GM12878 (cell line): ENCODE measurements around the gene CTIF. TPM values are rescaled to one million over a fixed set of nuclear protein-coding genes. Genes with fewer than 3 reads are reported as not detected.
A peak's percentile ranks its signal among the peaks of the same experiment; 100 is the strongest.

Source experiments
- ATAC-seq: fragments of 200-7000 bp; cut with Tn5 transposase; 3 replicates; pipeline ENCODE4 v1.9.1; 2020; ENCODE audit warnings: mild to moderate bottlenecking, moderate library complexity
- BruUV-seq: library from RNA; stranded (reverse); fragments of 400-500 nt; replicated peaks from 2 replicates; lab custom pipeline; 2021; lab: Mats Ljungman, UMichigan
- CTCF ChIA-PET: fragments of 300-600 bp; sonication (Branson Sonifier 250); formaldehyde crosslinking; extraction: SDS; loops from one replicate; lab custom pipeline; 2021; ENCODE audit warnings: inconsistent platforms; lab: Yijun Ruan, JAX
- POLR2A ChIA-PET: fragments of 350-600 bp; formaldehyde crosslinking; extraction: SDS; loops from one replicate; lab custom pipeline; 2021; ENCODE audit warnings: inconsistent platforms; lab: Charles Lee
- RAD21 ChIA-PET: fragments of 300-600 bp; sonication (Branson Sonifier 250); formaldehyde crosslinking; loops from one replicate; lab custom pipeline; 2023; ENCODE audit warnings: antibody characterized with exemption; ENCODE audit not compliant: unreplicated experiment; lab: Charles Lee
- SMC1A ChIA-PET: fragments of 300-600 bp; sonication (Branson Sonifier 250); formaldehyde crosslinking; loops from one replicate; lab custom pipeline; 2023; ENCODE audit not compliant: unreplicated experiment, uncharacterized antibody; lab: Charles Lee
- DNase-seq: peaks from one replicate; pipeline ENCODE4 v3.0.0-alpha.2; 2011; ENCODE audit warnings: low read depth, low spot score
- FAIRE-seq: peaks from 3 replicates; lab custom pipeline; 2011; peaks lifted over from hg19 to GRCh38; lab: Jason Lieb, UNC
- H2AFZ ChIP-seq: 2 replicates; pipeline ENCODE4 v1.6.0; 2011; ENCODE audit warnings: low read depth, low read length, control low read depth; ENCODE audit not compliant: control insufficient read depth
- H3K27ac ChIP-seq: 2 replicates; pipeline ENCODE4 v1.5.1; 2011; ENCODE audit warnings: control low read depth; ENCODE audit not compliant: control insufficient read depth, insufficient read depth
- H3K27me3 ChIP-seq, 2 experiments: replicated peaks in 1 of 2; 2 replicates each; pipeline versions ENCODE4 v1.6.0 to v1.6.1; 2011; ENCODE audit warnings: low read length in 1 of 2; ENCODE audit not compliant: control insufficient read depth in 2 of 2, insufficient read depth in 2 of 2
- H3K36me3 ChIP-seq, 2 experiments: 2 replicates each; pipeline ENCODE4 v1.5.1; 2011; ENCODE audit warnings: low read length in 1 of 2; ENCODE audit not compliant: control insufficient read depth in 2 of 2, insufficient read depth in 2 of 2
- H3K4me1 ChIP-seq: 2 replicates; pipeline ENCODE4 v1.6.1; 2011; ENCODE audit warnings: mild to moderate bottlenecking, low read length, moderate library complexity, mixed read lengths; ENCODE audit not compliant: control insufficient read depth, insufficient read depth
- H3K4me2 ChIP-seq: 2 replicates; pipeline ENCODE4 v1.6.0; 2011; ENCODE audit warnings: control low read depth; ENCODE audit not compliant: control insufficient read depth, insufficient read depth
- H3K4me3 ChIP-seq: fragments of 200-600 bp; sonication (generic); 2 replicates; pipeline ENCODE4 v1.5.1; 2016
- H3K79me2 ChIP-seq: 2 replicates; pipeline ENCODE4 v1.6.0; 2011; ENCODE audit warnings: low read length; ENCODE audit not compliant: control insufficient read depth, insufficient read depth
- H3K9ac ChIP-seq: 2 replicates; pipeline ENCODE4 v1.8.0; 2011; ENCODE audit warnings: low read length, control low read depth, mixed read lengths; ENCODE audit not compliant: control insufficient read depth, insufficient read depth
- H3K9me3 ChIP-seq: replicated peaks from 3 replicates; pipeline ENCODE4 v1.5.1; 2011; ENCODE audit warnings: mild to moderate bottlenecking, low read length; ENCODE audit not compliant: control insufficient read depth, insufficient read depth
- H4K20me1 ChIP-seq: 2 replicates; pipeline ENCODE4 v1.6.0; 2011; ENCODE audit not compliant: control insufficient read depth, insufficient read depth
- HDGF ChIP-seq: fragments of 450-650 bp; IDR thresholded peaks from 2 replicates; pipeline ENCODE4 v1.6.1; 2016; ENCODE audit warnings: antibody characterized with exemption
- IRF3 ChIP-seq: fragments of 450-650 bp; IDR thresholded peaks from 2 replicates; pipeline ENCODE4 v1.6.1; 2014; ENCODE audit warnings: mild to moderate bottlenecking
- JUNB ChIP-seq: IDR thresholded peaks from 2 replicates; pipeline ENCODE4 v1.6.1; 2016; ENCODE audit warnings: antibody characterized with exemption, mild to moderate bottlenecking
- RELB ChIP-seq: fragments of 450-650 bp; IDR thresholded peaks from 2 replicates; pipeline ENCODE4 v1.6.1; 2017; ENCODE audit warnings: low read depth, mild to moderate bottlenecking, moderate library complexity
- SUZ12 ChIP-seq: fragments of 200-600 bp; sonication (generic); IDR thresholded peaks from one replicate; pipeline ENCODE4 v1.6.1; 2018; ENCODE audit warnings: antibody characterized with exemption, mild to moderate bottlenecking; ENCODE audit not compliant: unreplicated experiment
- WGBS: methylation state at CpG from one replicate; pipeline ENCODE4 v1.1.6; 2016; ENCODE audit warnings: low lambda C conversion rate; ENCODE audit not compliant: insufficient replicate concordance, insufficient coverage; ENCODE audit errors: missing lambda C conversion rate; 5-methylcytosine and 5-hydroxymethylcytosine counted together
- in situ Hi-C: fragments of 300-500 bp; cut with MboI; formaldehyde crosslinking; loops from 9 replicates; pipeline ENCODE4 v1.14.3; 2018; ENCODE audit warnings: mixed read lengths
- intact Hi-C: fragments of 100-400 bp; cut with micrococcal nuclease; formaldehyde crosslinking; loops from one replicate; pipeline ENCODE4 v1.14.2; 2022; ENCODE audit not compliant: unreplicated experiment
- polyA plus RNA-seq, 11 experiments: library from polyadenylated mRNA; depleted of rRNA in 4 of 11; unstranded in 6 of 11; stranded (reverse) in 5 of 11; fragments of >200 nt; fragmentation: Nextera tagmentation in 4 of 11; fragmentation: Illumina TruSeq in 1 of 11; extraction: Ambion mirVana in 4 of 11; extraction: Trizol in 1 of 11; gene quantifications; 1 replicate in 1 of 11; 2 replicates in 10 of 11; pipeline versions ENCODE4 v1.2.1 to v1.2.3, GENCODE V29; 2011 to 2016; ENCODE audit warnings: inconsistent platforms in 2 of 11, missing spikeins in 2 of 11, low read depth in 1 of 11
- total RNA-seq, 4 experiments: library from RNA; depleted of rRNA in 3 of 4; stranded (reverse); fragments of >200 nt in 3 of 4; fragmentation: Illumina TruSeq in 1 of 4; extraction: Trizol in 1 of 4; gene quantifications; 2 replicates each; pipeline versions ENCODE4 v1.2.1 to v1.2.3, GENCODE V29; 2013 to 2021

The CTIF gene
- total and polyA plus RNA-seq, 10 of the 15 experiments (the other 5 are each of a cell fraction or from before 2014, with no cell fraction given), result 0.06 to 11.6 (median 2.5) TPM

- no peak overlapping the region for H2AFZ ChIP-seq
- FAIRE-seq (no peak), DNase-seq (no peak), ATAC-seq (peak; percentile 12; the same call in 2 of the 3 replicates)
- CTCF ChIA-PET, result interaction anchor here (1.0 to 2.0 kb wide), 6 partner anchors 9 to 455 kb away, joined by 3 to 7 read pairs (median 4); no protein-coding TSS in a partner anchor
- 66% methylated on average over 4 of the region's 4 CpGs for WGBS
- no peak overlapping the region for H3K4me2 ChIP-seq
- no peaks in the 10 kb centered on the region for H3K79me2 ChIP-seq
- intact Hi-C loops, result loop anchor here (2.0 kb wide), 1 partner anchor 30 kb away; no protein-coding TSS in a partner anchor
- H3K9ac ChIP-seq, result no peak overlapping the region
- H3K27me3 ChIP-seq, result no peaks in the 10 kb centered on the region
- no peaks in the 10 kb centered on the region for H3K36me3 ChIP-seq
- no TSS peak for BruUV-seq
- SMC1A ChIA-PET, result interaction anchor here (0.6 to 5.2 kb wide), 7 partner anchors 9 to 455 kb away, joined by 3 to 32 read pairs (median 4); no protein-coding TSS in a partner anchor
- no peaks in the 10 kb centered on the region for H4K20me1 ChIP-seq
- H3K4me3 ChIP-seq, result no peak overlapping the region
- RAD21 ChIA-PET, result interaction anchor here (0.8 to 2.5 kb wide), 7 partner anchors 9 to 77 kb away, joined by 3 to 13 read pairs (median 4); no protein-coding TSS in a partner anchor
- TF ChIP-seq HDGF (0 out of 2 replicates have a peak, but pooled peaks have one; percentile 34), RELB (no peak), IRF3 (no peak), JUNB (no peak), SUZ12 (no peak)
- TF ChIP-seq, all 136 proteins: peak for 1
- Histone ChIP-seq H3K9me3 (peaks cover 15% of the 10 kb centered on the region; the same call in 2 of the 3 replicates), H3K27ac (no peak overlapping the region; the same call in 1 of the 2 replicates), H3K4me1 (peaks cover 33% of the 10 kb centered on the region)
- POLR2A ChIA-PET, result interaction anchor here (0.9 to 1.6 kb wide), 3 partner anchors 9 to 30 kb away, joined by 3 to 5 read pairs (median 4); no protein-coding TSS in a partner anchor
- in situ Hi-C loops, result no loop called here
Observed at GRCh38 chr18:48724442-48724841, 185.6 kb downstream of the CTIF start.
